ENCODE measurements around the gene ULK4.

DNA sequence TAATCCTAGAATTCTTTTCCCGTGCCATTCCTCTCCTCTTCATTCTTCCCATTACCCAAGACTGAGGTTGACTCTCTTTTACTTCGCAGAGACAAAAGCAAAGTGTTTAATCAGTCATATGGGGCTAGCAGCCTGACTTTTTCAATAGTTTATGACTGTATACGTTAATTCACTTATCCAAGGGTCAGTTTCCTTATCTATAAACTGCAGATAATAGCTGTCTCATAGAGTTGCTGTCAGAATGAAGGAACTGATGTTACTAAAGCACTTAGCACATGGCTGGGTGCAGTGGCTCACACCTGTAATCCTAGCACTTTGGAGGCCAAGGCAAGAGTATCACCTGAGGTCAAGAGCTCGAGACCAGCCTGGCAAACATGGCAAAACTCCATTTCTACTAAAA lies 43.5 kb upstream of the ULK4 start:
- TF ChIP-seq, protein P1, sequence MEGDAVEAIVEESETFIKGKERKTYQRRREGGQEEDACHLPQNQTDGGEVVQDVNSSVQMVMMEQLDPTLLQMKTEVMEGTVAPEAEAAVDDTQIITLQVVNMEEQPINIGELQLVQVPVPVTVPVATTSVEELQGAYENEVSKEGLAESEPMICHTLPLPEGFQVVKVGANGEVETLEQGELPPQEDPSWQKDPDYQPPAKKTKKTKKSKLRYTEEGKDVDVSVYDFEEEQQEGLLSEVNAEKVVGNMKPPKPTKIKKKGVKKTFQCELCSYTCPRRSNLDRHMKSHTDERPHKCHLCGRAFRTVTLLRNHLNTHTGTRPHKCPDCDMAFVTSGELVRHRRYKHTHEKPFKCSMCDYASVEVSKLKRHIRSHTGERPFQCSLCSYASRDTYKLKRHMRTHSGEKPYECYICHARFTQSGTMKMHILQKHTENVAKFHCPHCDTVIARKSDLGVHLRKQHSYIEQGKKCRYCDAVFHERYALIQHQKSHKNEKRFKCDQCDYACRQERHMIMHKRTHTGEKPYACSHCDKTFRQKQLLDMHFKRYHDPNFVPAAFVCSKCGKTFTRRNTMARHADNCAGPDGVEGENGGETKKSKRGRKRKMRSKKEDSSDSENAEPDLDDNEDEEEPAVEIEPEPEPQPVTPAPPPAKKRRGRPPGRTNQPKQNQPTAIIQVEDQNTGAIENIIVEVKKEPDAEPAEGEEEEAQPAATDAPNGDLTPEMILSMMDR (conservative IDR thresholded peaks at IDR 0.05 in 1 of 2, IDR thresholded peaks at IDR 0.05 in 1 of 2; ENCODE audit: low read depth in 1 of 2, low read length in 2 of 2), result no peak
- TF ChIP-seq EZH2 (IDR thresholded peaks at IDR 0.05; ENCODE audit: low read length, missing control alignments), result no peak
